OCI-LY7 (cell line): ENCODE results near the gene RASGRP2.

ENCODE experiments used
- EZH2phosphoT487 ChIP-seq: fragments of 200-600 bp; sonication (generic); IDR thresholded peaks from 2 replicates; pipeline ENCODE4 v1.6.1; 2018; ENCODE audit warnings: low read depth, borderline replicate concordance, mild to moderate bottlenecking, mixed run types, antibody characterized with exemption, low read length, moderate library complexity, mixed read lengths
- TF ChIP-seq, protein P1 (sequence below): fragments of 200-600 bp; sonication (generic); conservative IDR thresholded peaks from 2 replicates; pipeline ENCODE4 v1.5.1; 2014; ENCODE audit warnings: mild to moderate bottlenecking, antibody characterized with exemption, low read length, moderate library complexity, mixed read lengths

DNA sequence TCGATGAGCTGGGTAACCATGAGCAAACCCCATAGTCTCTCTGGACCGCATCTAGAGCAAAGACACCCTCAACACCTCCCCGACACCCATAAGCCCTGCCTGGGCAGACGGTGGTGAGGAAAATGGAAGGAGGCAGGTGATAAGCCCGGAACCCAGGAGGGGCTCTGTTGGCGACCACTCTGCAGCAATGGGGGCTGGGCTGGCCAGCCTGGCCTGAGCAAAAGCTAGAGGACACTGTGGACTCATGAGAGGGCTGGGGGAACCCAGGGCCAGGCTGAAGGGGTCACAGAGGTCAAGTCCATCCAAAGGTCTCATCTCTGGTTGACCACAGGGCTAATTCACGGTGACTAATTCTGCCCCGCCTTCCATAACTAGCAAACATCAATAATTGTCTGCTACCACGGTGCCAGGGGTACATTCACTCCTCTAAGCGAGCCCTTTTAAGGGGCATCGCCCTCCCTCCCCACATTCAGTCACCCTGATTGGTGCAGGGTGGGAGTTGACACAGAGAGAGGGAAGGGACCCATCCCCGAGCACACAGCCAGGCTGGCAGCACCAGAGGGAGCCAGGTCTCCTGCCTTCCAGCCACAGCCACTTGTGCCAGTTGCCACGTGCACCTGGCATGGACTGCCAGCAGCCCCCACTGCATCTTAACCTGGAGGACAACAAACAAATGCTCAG is 11.9 kb upstream of the RASGRP2 start:
- TF ChIP-seq, protein P1, sequence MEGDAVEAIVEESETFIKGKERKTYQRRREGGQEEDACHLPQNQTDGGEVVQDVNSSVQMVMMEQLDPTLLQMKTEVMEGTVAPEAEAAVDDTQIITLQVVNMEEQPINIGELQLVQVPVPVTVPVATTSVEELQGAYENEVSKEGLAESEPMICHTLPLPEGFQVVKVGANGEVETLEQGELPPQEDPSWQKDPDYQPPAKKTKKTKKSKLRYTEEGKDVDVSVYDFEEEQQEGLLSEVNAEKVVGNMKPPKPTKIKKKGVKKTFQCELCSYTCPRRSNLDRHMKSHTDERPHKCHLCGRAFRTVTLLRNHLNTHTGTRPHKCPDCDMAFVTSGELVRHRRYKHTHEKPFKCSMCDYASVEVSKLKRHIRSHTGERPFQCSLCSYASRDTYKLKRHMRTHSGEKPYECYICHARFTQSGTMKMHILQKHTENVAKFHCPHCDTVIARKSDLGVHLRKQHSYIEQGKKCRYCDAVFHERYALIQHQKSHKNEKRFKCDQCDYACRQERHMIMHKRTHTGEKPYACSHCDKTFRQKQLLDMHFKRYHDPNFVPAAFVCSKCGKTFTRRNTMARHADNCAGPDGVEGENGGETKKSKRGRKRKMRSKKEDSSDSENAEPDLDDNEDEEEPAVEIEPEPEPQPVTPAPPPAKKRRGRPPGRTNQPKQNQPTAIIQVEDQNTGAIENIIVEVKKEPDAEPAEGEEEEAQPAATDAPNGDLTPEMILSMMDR = no peak
- TF ChIP-seq EZH2phosphoT487 = no peak
